Measurements from ENCODE around the gene S100A2.

DNA sequence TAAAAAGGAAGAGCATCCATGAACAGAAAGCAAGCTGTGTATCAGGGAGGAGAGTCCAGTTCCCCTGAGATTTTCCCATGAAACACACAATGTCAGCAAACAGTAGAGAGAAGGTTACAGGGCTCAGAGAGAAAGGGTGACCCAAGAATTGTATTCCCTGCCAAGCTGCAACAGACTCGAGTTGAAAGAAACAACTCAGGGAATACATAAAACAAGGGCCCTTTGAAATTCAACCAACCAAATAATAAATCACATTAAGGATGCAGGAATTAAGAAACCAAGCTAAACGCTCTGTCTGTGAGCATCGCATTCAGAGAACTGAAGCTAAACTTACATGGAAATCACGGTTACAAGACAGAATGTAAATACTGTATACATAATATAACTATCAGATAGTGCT, 27.1 kb upstream of the S100A2 start:
- TF ChIP-seq, protein P1, sequence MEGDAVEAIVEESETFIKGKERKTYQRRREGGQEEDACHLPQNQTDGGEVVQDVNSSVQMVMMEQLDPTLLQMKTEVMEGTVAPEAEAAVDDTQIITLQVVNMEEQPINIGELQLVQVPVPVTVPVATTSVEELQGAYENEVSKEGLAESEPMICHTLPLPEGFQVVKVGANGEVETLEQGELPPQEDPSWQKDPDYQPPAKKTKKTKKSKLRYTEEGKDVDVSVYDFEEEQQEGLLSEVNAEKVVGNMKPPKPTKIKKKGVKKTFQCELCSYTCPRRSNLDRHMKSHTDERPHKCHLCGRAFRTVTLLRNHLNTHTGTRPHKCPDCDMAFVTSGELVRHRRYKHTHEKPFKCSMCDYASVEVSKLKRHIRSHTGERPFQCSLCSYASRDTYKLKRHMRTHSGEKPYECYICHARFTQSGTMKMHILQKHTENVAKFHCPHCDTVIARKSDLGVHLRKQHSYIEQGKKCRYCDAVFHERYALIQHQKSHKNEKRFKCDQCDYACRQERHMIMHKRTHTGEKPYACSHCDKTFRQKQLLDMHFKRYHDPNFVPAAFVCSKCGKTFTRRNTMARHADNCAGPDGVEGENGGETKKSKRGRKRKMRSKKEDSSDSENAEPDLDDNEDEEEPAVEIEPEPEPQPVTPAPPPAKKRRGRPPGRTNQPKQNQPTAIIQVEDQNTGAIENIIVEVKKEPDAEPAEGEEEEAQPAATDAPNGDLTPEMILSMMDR (IDR thresholded peaks at IDR 0.05 in 8 of 11, conservative IDR thresholded peaks at IDR 0.05 in 3 of 11), result no peak
- TF ChIP-seq POLR2AphosphoS5 (IDR thresholded peaks at IDR 0.05) (no peak), POLR2A (IDR thresholded peaks at IDR 0.05) (no peak)

Measured in spleen (tissue), 7 donors.